ENCODE results near the gene KRT35.

DNA sequence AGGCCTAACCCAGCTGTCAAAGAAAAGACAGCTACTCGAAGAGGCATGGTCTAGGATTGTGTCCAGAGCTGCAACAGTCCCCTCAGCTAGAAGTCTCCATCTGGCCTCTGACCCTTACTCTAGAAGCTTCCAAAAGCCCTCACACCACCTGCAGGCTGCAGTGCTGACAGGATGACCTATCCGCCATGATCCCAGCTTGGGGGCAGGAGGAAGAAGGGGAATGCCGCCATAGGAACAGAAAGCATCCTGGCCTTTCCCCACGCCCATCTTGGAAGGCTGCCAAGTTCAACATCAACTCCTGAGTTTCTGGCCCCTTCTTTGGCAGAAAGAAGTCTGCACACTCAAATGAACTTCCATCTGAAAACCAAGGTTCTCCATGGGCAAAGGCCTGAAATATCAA, 11.8 kb upstream of the KRT35 start:
- TF ChIP-seq CEBPB (IDR thresholded peaks at IDR 0.05; ENCODE audit: low read depth) (no peak), YY1 (IDR thresholded peaks at IDR 0.05; ENCODE audit: extremely low read depth, insufficient replicate concordance, low read depth, low read length) (no peak), ATF3 (IDR thresholded peaks at IDR 0.05) (no peak), EZH2 (IDR thresholded peaks at IDR 0.05) (no peak), EZH2phosphoT487 (IDR thresholded peaks at IDR 0.05; ENCODE audit: borderline replicate concordance) (no peak), SIN3A (IDR thresholded peaks at IDR 0.05; ENCODE audit: low read depth) (no peak), POLR2AphosphoS5 (IDR thresholded peaks at IDR 0.05; ENCODE audit: low read depth, low read length) (no peak), JUND (IDR thresholded peaks at IDR 0.05) (no peak), SRF (IDR thresholded peaks at IDR 0.05; ENCODE audit: low read depth) (no peak), RAD21 (IDR thresholded peaks at IDR 0.05; ENCODE audit: low read depth) (no peak)
- TF ChIP-seq, protein P1, sequence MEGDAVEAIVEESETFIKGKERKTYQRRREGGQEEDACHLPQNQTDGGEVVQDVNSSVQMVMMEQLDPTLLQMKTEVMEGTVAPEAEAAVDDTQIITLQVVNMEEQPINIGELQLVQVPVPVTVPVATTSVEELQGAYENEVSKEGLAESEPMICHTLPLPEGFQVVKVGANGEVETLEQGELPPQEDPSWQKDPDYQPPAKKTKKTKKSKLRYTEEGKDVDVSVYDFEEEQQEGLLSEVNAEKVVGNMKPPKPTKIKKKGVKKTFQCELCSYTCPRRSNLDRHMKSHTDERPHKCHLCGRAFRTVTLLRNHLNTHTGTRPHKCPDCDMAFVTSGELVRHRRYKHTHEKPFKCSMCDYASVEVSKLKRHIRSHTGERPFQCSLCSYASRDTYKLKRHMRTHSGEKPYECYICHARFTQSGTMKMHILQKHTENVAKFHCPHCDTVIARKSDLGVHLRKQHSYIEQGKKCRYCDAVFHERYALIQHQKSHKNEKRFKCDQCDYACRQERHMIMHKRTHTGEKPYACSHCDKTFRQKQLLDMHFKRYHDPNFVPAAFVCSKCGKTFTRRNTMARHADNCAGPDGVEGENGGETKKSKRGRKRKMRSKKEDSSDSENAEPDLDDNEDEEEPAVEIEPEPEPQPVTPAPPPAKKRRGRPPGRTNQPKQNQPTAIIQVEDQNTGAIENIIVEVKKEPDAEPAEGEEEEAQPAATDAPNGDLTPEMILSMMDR (IDR thresholded peaks at IDR 0.05 in 2 of 3, conservative IDR thresholded peaks at IDR 0.05 in 1 of 3; ENCODE audit: borderline replicate concordance in 1 of 3, insufficient read depth in 1 of 3, low read depth in 2 of 3, low read length in 2 of 3) = no peak
- TF ChIP-seq, protein P2, sequence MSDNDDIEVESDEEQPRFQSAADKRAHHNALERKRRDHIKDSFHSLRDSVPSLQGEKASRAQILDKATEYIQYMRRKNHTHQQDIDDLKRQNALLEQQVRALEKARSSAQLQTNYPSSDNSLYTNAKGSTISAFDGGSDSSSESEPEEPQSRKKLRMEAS (IDR thresholded peaks at IDR 0.05) = no peak

Data from HCT116 (cell line).